GM12801 (cell line): ENCODE data around the gene TMEM236.

Experiments
- CTCF ChIP-seq: IDR thresholded peaks from one replicate; pipeline ENCODE4 v1.5.1; 2011; ENCODE audit warnings: control low read depth; ENCODE audit not compliant: insufficient read length; ENCODE audit errors: extremely low read depth

The TMEM236 gene

GRCh38 chr10:17713758-17714157, 38.2 kb upstream of the TMEM236 start:
- no peak for TF ChIP-seq CTCF

DNA sequence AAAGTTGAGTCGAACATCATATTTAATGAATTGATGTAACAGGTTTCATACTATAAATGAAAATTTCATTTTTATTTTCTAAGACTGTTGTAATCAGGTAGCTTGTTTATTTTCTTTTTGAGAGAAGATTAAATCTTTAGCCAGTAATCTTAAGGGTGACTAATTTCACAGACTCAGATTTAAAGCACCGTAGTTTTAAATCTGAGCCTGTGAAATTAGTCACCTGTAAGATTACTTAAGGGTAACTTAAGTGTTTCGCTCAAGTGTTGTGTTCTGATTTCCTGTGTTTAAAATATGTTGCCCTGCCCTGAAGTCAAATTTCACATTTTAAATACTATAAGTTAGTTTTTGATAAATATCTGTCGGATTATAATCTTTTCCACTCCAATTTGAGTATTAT, 35.8 kb upstream of the TMEM236 start:
- no peak for TF ChIP-seq CTCF

GRCh38 chr10:17725703-17726102, 26.3 kb upstream of the TMEM236 start:
- no peak for TF ChIP-seq CTCF

GRCh38 chr10:17729630-17730029, 22.4 kb upstream of the TMEM236 start:
- no peak for TF ChIP-seq CTCF

DNA sequence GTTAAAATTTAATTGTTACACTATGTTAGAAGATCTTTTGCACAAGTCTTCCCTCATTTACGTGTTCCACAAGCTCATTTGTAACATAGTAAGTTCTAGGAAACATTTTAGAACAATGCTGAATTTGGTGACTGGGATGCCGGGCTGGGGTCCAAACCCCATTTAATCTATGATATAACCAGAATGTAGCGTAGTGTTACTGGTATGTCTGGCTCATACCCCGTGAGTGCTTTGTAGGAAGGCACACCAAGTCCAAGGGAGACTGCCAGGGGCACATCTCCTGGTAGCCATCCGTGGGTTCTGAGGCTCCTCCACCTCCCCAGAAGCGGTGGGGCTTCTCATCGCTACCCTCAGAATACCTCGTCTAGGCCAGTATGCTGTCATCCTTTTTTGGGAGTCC, 21.3 kb upstream of the TMEM236 start:
- TF ChIP-seq CTCF, result no peak

- TF ChIP-seq CTCF, result no peak
Measured at GRCh38 chr10:17731331-17732020, 20.5 kb upstream of the TMEM236 start.

GRCh38 chr10:17733620-17734019, 18.4 kb upstream of the TMEM236 start:
- TF ChIP-seq CTCF, result no peak
